Urinary bladder (tissue), 4 donors: ENCODE measurements around the gene PDZD2. TPM values are rescaled to one million over a fixed set of nuclear protein-coding genes. Genes with fewer than 3 reads are reported as not detected.

ENCODE experiments used
- DNase-seq: peaks from one replicate; pipeline ENCODE4 v3.0.0-alpha.2; 2015; ENCODE audit errors: extremely low spot score
- H3K27ac ChIP-seq: one replicate; pipeline ENCODE4 v1.5.1; 2013; ENCODE audit warnings: low read depth, mild to moderate bottlenecking, moderate library complexity
- H3K36me3 ChIP-seq: one replicate; pipeline ENCODE4 v1.6.1; 2013; ENCODE audit warnings: mild to moderate bottlenecking, moderate library complexity; ENCODE audit not compliant: insufficient read depth
- H3K4me1 ChIP-seq: one replicate; pipeline ENCODE4 v1.6.1; 2013; ENCODE audit warnings: mild to moderate bottlenecking, moderate library complexity; ENCODE audit not compliant: insufficient read depth
- H3K4me3 ChIP-seq: one replicate; pipeline ENCODE4 v1.5.1; 2013; ENCODE audit warnings: low read depth, low read length
- WGBS: extraction: QIAGEN DNeasy Blood & Tissue Kit; methylation state at CpG from one replicate; pipeline ENCODE4 v1.1.7; 2013; 5-methylcytosine and 5-hydroxymethylcytosine counted together
- polyA plus RNA-seq: library from polyadenylated mRNA; stranded (reverse); fragments of 200-250 nt; gene quantifications from one replicate; pipeline ENCODE4 v1.2.3, GENCODE V29; 2013
- total RNA-seq: library from RNA; depleted of rRNA; stranded (reverse); fragments of >200 nt; gene quantifications from one replicate; pipeline ENCODE4 v1.2.3, GENCODE V29; 2014
- donor health status: healthy with polysubstance abuse.
- donor health status: healthy.

PDZD2 gene
- total and polyA plus RNA-seq, 2 donors = 4.5 to 8.1 TPM

DNA sequence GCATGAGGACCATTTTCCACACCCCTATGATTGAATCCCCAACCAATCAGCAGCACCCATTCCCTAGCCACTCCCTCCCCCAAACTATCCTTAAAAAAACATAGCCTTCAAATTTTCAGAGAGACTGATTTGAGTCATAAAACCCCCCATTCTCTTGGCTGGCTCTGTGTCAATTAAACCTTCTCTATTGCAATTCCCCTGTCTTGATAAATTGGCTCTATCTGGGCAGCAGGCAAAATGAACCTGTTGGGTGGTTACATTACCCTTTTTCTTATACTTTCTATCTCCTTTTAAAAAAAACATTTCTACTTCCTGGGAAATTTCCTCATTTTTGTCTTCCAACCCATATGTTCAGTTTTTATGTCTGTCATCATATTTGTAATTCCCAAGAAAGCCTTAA lies 220.2 kb downstream of the PDZD2 start:
- Histone ChIP-seq H3K36me3 (no peaks in the 10 kb centered on the region), H3K4me3 (no peak overlapping the region), H3K27ac (no peak overlapping the region), H3K4me1 (no peaks in the 10 kb centered on the region)
- DNase-seq = no peak

DNA sequence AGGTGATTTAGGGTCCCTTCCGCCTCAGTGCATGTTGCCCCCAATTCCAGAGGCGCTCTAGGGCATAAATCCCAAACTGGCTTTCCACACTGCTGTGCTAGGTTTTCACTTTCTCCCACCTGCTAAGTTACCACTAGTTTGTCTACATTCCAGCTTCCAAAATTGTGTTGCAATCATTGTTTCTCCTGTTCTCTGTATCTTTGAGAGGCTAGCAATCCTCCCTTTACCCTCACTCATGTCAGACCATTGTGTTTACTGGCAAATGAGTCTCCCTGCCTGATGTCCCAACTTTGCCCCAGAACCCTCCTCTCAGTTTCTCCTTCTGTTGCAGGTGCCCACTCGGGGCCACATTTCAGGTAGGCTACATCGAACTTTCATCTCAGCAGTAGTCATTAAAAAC lies 221.3 kb downstream of the PDZD2 start:
- no peak for DNase-seq
- H3K36me3 ChIP-seq = no peaks in the 10 kb centered on the region
- WGBS = 99% methylated on average over 4 of the region's 4 CpGs
- no peaks in the 10 kb centered on the region for H3K4me1 ChIP-seq
- no peak overlapping the region for H3K27ac ChIP-seq
- no peak overlapping the region for H3K4me3 ChIP-seq

- 86% methylated on average over 9 of the region's 9 CpGs for WGBS
- no peak for DNase-seq
- Histone ChIP-seq H3K4me1 (no peaks in the 10 kb centered on the region), H3K27ac (no peak overlapping the region), H3K36me3 (no peaks in the 10 kb centered on the region), H3K4me3 (no peak overlapping the region)
Measured at GRCh38 chr5:31860726-31861433, 221.9 kb downstream of the PDZD2 start.

GRCh38 chr5:31861601-31862000 lies 222.7 kb downstream of the PDZD2 start:
- H3K36me3 ChIP-seq = no peaks in the 10 kb centered on the region
- no peak overlapping the region for H3K4me3 ChIP-seq
- DNase-seq = no peak
- no peak overlapping the region for H3K27ac ChIP-seq
- H3K4me1 ChIP-seq = no peaks in the 10 kb centered on the region
- WGBS = 84% methylated on average over 3 of the region's 3 CpGs

- no peak for DNase-seq
- Histone ChIP-seq H3K4me1 (no peaks in the 10 kb centered on the region), H3K27ac (no peak overlapping the region), H3K4me3 (no peak overlapping the region), H3K36me3 (no peaks in the 10 kb centered on the region)
- WGBS = 39% methylated on average over 4 of the region's 4 CpGs
Measured at GRCh38 chr5:31863991-31864411, 225.1 kb downstream of the PDZD2 start.

DNA sequence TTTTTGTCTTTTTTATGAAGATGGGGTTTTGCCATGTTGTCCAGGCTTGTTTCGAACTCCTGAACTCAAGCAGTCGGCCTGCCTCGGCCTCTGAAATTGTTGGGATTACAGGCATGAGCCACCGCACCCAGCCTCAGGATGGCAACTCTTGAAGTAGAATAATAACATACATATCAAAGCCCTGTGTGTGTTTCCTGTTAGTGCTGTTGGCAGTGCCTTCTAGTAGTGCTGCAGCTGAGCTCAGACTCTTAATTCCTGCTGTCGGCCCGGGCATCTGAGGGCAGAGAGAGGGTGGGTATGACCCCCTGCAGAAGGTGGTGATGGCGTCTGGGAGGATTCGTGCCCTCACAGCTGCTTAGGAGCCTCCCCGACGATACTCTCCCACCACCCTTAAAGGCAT lies 227.2 kb downstream of the PDZD2 start:
- DNase-seq = no peak
- Histone ChIP-seq H3K36me3 (no peaks in the 10 kb centered on the region), H3K27ac (no peak overlapping the region), H3K4me1 (no peaks in the 10 kb centered on the region), H3K4me3 (no peak overlapping the region)
- 69% methylated on average over 10 of the region's 10 CpGs for WGBS

GRCh38 chr5:31867219-31867618 lies 228.3 kb downstream of the PDZD2 start:
- H3K4me1 ChIP-seq = no peaks in the 10 kb centered on the region
- H3K4me3 ChIP-seq = no peak overlapping the region
- WGBS = 73% methylated on average over 4 of the region's 4 CpGs

GRCh38 chr5:31880449-31880848 lies 241.5 kb downstream of the PDZD2 start:
- no peak overlapping the region for H3K4me3 ChIP-seq
- no peaks in the 10 kb centered on the region for H3K36me3 ChIP-seq
- 82% methylated on average over 3 of the region's 3 CpGs for WGBS
- H3K4me1 ChIP-seq = no peaks in the 10 kb centered on the region
- DNase-seq = no peak
- H3K27ac ChIP-seq = no peak overlapping the region

More at GRCh38 chr5:31867219-31867618, 228.3 kb downstream of the PDZD2 start:
- DNase-seq = no peak
- Histone ChIP-seq H3K36me3 (no peaks in the 10 kb centered on the region), H3K27ac (no peak overlapping the region)

- no peak for DNase-seq
- H3K36me3 ChIP-seq = no peaks in the 10 kb centered on the region
- 75% methylated on average over 5 of the region's 5 CpGs for WGBS
- H3K4me3 ChIP-seq = no peak overlapping the region
- H3K27ac ChIP-seq = no peak overlapping the region
- no peaks in the 10 kb centered on the region for H3K4me1 ChIP-seq
Measured at GRCh38 chr5:31884896-31885295, 246.0 kb downstream of the PDZD2 start.

DNA sequence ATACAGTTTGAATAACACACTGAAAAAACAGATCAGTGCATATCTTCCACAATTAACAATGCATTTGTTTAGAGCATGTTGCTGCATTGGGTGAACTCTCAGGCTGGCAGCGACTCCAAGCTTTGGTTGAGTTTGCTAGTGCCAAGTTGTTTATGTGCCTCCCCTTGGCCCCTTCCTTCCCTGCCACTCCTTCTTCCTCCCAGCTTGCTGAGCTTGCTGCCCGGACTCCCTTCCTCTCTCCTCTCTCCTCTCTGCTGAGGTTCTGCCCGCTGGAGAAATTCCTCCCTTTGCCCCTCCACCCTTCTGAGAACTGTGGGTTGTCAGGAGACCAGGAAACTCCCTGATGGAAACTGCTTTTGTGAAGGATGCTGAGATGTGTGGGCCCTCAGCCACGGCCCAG lies 247.3 kb downstream of the PDZD2 start:
- H3K4me1 ChIP-seq = no peaks in the 10 kb centered on the region
- H3K36me3 ChIP-seq = no peaks in the 10 kb centered on the region
- WGBS = 58% methylated on average over 4 of the region's 4 CpGs
- H3K27ac ChIP-seq = no peak overlapping the region
- no peak overlapping the region for H3K4me3 ChIP-seq
- DNase-seq = no peak

DNA sequence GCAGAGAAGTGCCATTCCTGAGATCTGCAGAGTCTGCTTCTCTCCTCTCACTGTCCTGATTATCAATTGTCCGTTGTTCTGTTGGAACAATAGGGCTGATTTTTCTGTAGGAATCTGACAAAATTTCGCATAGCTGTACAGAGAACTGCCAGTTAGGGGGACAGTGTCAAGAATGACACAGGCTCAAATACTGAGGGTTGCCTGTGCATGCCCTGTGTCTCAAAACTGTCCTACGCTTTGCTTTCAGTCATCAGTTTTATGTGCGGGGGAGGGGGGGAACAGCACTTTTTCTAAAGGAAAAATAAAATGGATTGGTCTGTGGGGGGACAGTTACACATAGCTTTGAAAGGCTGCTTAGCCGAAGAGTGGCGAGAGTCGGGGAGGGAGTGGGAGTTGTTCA lies 248.6 kb downstream of the PDZD2 start:
- WGBS = 83% methylated on average over 7 of the region's 7 CpGs

GRCh38 chr5:31888564-31888963 lies 249.6 kb downstream of the PDZD2 start:
- no peaks in the 10 kb centered on the region for H3K36me3 ChIP-seq
- no peak overlapping the region for H3K4me3 ChIP-seq
- H3K27ac ChIP-seq = no peak overlapping the region
- no peak for DNase-seq
- no peaks in the 10 kb centered on the region for H3K4me1 ChIP-seq
- WGBS = 71% methylated on average over 3 of the region's 3 CpGs

More for the DNA sequence above, 248.6 kb downstream of the PDZD2 start:
- Histone ChIP-seq H3K4me3 (no peak overlapping the region), H3K36me3 (no peaks in the 10 kb centered on the region), H3K27ac (no peak overlapping the region), H3K4me1 (no peaks in the 10 kb centered on the region)
- no peak for DNase-seq

GRCh38 chr5:31889001-31889561 lies 250.2 kb downstream of the PDZD2 start:
- peak; percentile 35 for DNase-seq
- Histone ChIP-seq H3K36me3 (no peaks in the 10 kb centered on the region), H3K4me1 (no peaks in the 10 kb centered on the region), H3K27ac (no peak overlapping the region), H3K4me3 (no peak overlapping the region)
- WGBS = 44% methylated on average over 8 of the region's 8 CpGs

DNA sequence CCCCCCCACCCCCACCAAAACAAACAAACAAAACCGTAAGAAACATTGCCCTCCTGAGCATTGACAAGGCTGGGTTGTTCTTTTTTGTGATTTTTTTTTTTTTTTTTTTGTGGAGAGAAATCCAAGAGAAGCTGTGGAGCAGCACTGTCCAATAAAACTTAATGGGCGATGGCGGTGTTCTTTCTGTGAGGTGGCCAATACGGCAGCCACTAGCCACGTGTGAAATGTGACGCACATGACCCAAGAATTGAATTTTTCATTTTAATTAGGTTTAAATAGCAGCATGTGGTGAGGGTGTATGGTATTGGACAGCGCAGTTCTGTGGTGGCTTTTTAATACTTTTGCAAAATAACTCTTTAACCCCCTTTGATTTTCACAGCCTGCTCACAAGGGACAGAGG lies 251.1 kb downstream of the PDZD2 start:
- Histone ChIP-seq H3K4me3 (no peak overlapping the region), H3K27ac (no peak overlapping the region), H3K36me3 (no peaks in the 10 kb centered on the region), H3K4me1 (no peaks in the 10 kb centered on the region)
- no peak for DNase-seq
- 79% methylated on average over 7 of the region's 7 CpGs for WGBS
